Neutrophil (primary cell): Measurements from ENCODE around the gene APBA3.

Experiments used
- H3K27ac ChIP-seq: fragments of 200-600 bp; sonication (generic); 2 replicates; pipeline ENCODE4 v1.5.1; 2016; ENCODE audit warnings: mild to moderate bottlenecking, moderate library complexity
- H3K27me3 ChIP-seq: fragments of 200-600 bp; sonication (generic); 2 replicates; pipeline ENCODE4 v1.6.0; 2016; ENCODE audit warnings: mild to moderate bottlenecking
- H3K36me3 ChIP-seq: fragments of 200-600 bp; sonication (generic); 2 replicates; pipeline ENCODE4 v1.5.1; 2017
- H3K4me1 ChIP-seq, 2 experiments: fragments of 200-600 bp in 1 of 2; sonication (generic) in 1 of 2; 1 replicate in 1 of 2; 2 replicates in 1 of 2; pipeline versions ENCODE4 v1.5.1 to v1.6.1; 2013 to 2016; ENCODE audit warnings: low read depth in 1 of 2, low read length in 1 of 2, mild to moderate bottlenecking in 1 of 2, moderate library complexity in 1 of 2; ENCODE audit not compliant: control insufficient read depth in 1 of 2, insufficient read depth in 1 of 2
- H3K4me3 ChIP-seq, 2 experiments: fragments of 200-600 bp in 1 of 2; sonication (generic) in 1 of 2; 1 replicate in 1 of 2; 2 replicates in 1 of 2; pipeline ENCODE4 v1.5.1; 2013 to 2016; ENCODE audit warnings: low read depth in 1 of 2, low read length in 1 of 2, mild to moderate bottlenecking in 1 of 2, moderate library complexity in 1 of 2
- H3K9me3 ChIP-seq: fragments of 200-600 bp; sonication (generic); 2 replicates; pipeline ENCODE4 v1.5.1; 2016
- CTCF ChIP-seq: fragments of 200-600 bp; sonication (generic); IDR thresholded peaks from 2 replicates; pipeline ENCODE4 v1.5.1; 2016; ENCODE audit warnings: antibody characterized with exemption

The APBA3 gene

GRCh38 chr19:3722443-3723109 is 38.9 kb downstream of the APBA3 start:
- Histone ChIP-seq H3K27me3 (peaks cover 80% of the 10 kb centered on the region), H3K27ac (no peak overlapping the region), H3K9me3 (no peaks in the 10 kb centered on the region), H3K4me3 (no peak overlapping the region), H3K4me1 (no peaks in the 10 kb centered on the region), H3K36me3 (no peaks in the 10 kb centered on the region)
- no peak for TF ChIP-seq CTCF

DNA sequence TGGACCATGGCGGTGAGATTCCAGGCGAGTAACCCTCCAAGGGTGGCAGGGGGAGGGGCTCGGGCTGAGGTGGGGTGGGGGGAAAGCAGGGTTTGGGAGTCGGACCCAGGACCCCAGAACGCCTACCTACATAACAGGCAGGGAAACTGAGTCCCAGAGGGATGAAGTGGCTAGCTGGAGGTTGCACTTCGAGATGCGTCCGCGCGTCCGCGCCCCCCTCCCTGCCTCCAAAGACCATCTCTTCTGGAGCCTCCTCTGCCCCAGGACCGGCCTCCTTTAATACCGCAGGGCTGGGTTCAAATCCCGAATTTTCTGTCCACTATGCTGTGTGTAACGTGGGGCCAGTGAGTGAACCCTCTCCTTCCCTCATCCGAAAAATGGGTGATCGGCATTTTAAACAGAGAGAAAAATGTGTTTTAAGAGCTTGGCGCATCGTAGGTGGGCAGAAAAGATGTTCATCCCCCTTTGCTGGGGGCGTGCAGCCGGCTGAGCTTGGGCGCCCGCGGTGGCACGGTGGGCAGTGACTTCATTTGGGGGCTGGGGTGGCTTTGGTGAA is 39.5 kb downstream of the APBA3 start:
- Histone ChIP-seq H3K9me3 (no peaks in the 10 kb centered on the region), H3K27me3 (peaks cover 80% of the 10 kb centered on the region), H3K36me3 (no peaks in the 10 kb centered on the region), H3K4me1 (no peaks in the 10 kb centered on the region), H3K4me3 (no peak overlapping the region), H3K27ac (no peak overlapping the region)
- TF ChIP-seq CTCF, result no peak

DNA sequence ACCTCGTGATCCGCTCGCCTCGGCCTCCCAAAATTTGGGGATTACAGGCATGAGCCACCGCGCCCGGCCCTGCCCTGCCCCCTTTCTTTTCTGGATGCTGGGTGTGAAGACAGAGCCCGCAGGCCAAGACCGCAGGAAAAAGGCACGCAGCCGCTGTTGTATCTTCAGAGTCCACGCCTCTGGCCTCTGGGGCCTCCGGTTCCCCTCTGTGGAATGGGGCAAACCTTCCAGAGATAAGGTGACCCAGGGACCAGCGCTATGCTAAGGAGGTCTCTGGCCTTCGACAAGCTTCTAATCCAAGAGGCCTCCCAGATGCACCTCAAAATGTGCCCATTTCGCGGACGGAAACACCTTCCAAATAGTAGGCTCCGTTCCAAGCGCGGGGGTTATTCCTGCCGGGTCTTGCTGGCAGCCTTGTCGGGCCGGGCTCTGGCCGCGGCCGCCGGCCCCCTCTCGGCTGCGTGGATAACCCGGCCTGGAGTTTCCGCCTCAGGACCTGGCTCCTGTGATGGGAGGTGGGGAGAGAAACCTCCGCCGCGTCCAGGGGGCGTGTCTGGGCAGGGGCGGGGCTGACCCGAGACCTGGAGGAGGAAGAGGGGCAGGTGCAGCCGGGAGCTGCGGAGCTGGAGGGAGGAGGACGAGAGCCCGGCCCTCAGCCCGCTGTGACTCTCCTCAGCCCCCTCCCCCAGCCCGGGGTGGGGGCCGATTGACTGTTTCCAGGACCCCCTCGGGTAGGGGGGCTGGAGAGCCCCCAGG is 40.2 kb downstream of the APBA3 start:
- Histone ChIP-seq H3K9me3 (no peaks in the 10 kb centered on the region), H3K36me3 (no peaks in the 10 kb centered on the region), H3K4me1 (no peaks in the 10 kb centered on the region), H3K27me3 (peaks cover 79% of the 10 kb centered on the region), H3K27ac (no peak overlapping the region), H3K4me3 (no peak overlapping the region)
- no peak for TF ChIP-seq CTCF

GRCh38 chr19:3720349-3720917 is 41.1 kb downstream of the APBA3 start:
- Histone ChIP-seq H3K4me3 (no peak overlapping the region), H3K4me1 (no peaks in the 10 kb centered on the region), H3K9me3 (no peaks in the 10 kb centered on the region), H3K27me3 (peaks cover 70% of the 10 kb centered on the region), H3K27ac (no peak overlapping the region), H3K36me3 (no peaks in the 10 kb centered on the region)
- no peak for TF ChIP-seq CTCF

DNA sequence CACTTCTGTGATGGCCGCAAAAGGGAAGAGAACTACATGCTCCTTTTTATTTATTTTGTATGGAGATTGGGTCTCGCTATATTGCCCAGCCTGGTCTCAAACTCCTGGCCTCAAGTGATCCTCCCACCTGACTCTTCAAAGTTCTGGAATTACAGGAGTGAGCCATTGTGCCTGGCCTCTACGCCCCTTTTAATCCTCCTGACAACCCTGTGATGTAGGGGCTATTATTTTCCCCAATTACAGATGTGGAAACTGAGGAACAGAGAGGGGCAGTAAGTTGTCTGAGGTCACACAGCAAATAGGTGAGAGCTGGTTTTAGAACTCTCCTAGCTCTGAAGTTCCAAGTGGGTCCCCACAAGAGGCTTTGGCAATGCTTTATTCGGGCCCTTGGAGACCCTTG is 41.6 kb downstream of the APBA3 start:
- H3K4me1 ChIP-seq, result no peaks in the 10 kb centered on the region
- no peak overlapping the region for H3K4me3 ChIP-seq
- H3K27ac ChIP-seq, result no peak overlapping the region
- no peaks in the 10 kb centered on the region for H3K36me3 ChIP-seq
- TF ChIP-seq CTCF, result no peak
- H3K27me3 ChIP-seq, result peaks cover 65% of the 10 kb centered on the region
- no peaks in the 10 kb centered on the region for H3K9me3 ChIP-seq
